HG03135 (cell line): ENCODE results near the gene SH2D4B.

Source experiments
- ATAC-seq: cut with Tn5 transposase; IDR thresholded peaks from one replicate; pipeline ENCODE4 v1.9.1; 2021; ENCODE audit warnings: mild to moderate bottlenecking, moderate library complexity; ENCODE audit not compliant: unreplicated experiment

SH2D4B gene

GRCh38 chr10:80622153-80622552 is 84.5 kb downstream of the SH2D4B start:
- no peak for ATAC-seq

DNA sequence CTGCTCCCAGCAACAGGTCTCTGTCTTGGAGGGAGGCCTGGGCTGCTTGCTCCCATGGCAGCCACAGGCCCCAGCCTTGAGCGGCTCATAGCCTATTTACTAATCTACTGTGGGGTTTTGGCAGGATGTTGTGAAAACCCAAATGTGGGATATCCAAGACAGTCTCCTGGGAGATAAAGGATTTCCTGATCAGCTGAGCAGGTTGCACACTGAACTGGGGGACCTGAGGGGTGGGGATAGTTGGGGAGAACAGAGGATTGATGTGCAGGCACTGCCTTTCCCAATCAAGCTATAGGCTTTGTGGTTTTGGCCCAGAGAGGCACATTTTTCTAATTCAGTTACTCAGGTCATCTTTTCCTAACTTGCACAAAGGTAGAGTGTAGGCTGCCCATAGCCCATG is 92.6 kb downstream of the SH2D4B start:
- ATAC-seq, result no peak

- ATAC-seq, result no peak
These were observed 95.0 kb downstream of the SH2D4B start for GRCh38 chr10:80632742-80633141.

- no peak for ATAC-seq
These were observed 95.7 kb downstream of the SH2D4B start for GRCh38 chr10:80633383-80633860.

- no peak for ATAC-seq
These were observed 96.2 kb downstream of the SH2D4B start for GRCh38 chr10:80633910-80634309.

- no peak for ATAC-seq
These were observed 105.0 kb downstream of the SH2D4B start for GRCh38 chr10:80642661-80643060.

- ATAC-seq, result no peak
These were observed 108.7 kb downstream of the SH2D4B start for GRCh38 chr10:80646366-80646765.

DNA sequence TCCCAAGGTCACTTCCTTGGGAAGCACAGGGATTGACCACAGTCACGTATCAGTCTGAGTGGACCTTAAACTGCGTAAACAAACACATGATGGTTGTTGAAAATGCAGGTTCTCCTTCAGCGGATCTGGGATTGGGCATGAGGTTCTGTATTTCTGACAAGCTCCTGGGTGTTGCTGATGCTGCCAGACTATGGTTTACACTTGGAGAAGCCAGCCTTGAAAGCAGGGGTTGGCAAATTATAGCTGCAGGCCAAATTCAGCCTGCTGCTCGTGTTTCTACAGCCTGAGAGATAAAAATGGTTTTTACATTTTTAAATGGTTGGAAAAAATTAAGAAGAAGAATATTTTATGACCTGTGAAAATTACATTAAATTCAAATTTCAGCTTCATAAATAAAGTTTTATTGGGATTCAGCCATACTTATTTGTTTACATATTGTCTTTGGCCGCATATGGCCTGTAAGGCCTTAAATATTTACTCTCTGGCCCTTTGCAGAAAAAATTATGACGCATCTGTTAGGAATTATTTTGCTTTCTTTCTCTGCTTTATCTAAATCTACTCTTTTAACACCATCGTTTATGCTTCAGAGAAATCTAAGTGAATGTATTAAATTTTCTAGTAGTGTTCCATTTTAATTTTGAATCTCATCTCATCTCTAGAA is 109.6 kb downstream of the SH2D4B start:
- ATAC-seq, result no peak

- ATAC-seq, result no peak
These were observed 110.4 kb downstream of the SH2D4B start for GRCh38 chr10:80648106-80648505.

- ATAC-seq, result no peak
These were observed 111.5 kb downstream of the SH2D4B start for GRCh38 chr10:80649183-80649582.

- ATAC-seq, result no peak
These were observed 118.2 kb downstream of the SH2D4B start for GRCh38 chr10:80655898-80656297.

DNA sequence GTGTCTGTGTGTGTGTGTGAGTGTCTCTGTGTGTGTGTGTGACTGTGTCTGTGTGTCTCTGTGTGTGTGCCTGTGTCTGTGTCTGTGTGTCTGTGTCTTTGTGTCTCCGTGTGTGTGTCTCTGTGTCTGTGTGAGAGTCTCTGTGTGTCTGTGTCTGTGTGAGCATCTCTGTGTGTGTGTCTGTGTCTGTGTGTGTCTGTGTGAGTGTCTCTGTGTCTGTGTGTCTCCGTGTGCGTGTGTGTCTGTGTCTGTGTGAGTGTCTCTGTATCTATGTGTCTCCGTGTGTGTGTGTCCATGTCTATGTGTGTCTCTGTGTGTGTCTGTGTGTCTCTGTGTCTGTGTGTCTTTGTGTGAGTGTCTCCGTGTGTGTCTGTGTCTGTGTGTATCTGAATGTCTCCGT is 120.4 kb downstream of the SH2D4B start:
- ATAC-seq, result no peak

GRCh38 chr10:80659289-80659688 is 121.6 kb downstream of the SH2D4B start:
- ATAC-seq, result no peak

- ATAC-seq, result no peak
These were observed 122.6 kb downstream of the SH2D4B start for GRCh38 chr10:80660266-80660665.

DNA sequence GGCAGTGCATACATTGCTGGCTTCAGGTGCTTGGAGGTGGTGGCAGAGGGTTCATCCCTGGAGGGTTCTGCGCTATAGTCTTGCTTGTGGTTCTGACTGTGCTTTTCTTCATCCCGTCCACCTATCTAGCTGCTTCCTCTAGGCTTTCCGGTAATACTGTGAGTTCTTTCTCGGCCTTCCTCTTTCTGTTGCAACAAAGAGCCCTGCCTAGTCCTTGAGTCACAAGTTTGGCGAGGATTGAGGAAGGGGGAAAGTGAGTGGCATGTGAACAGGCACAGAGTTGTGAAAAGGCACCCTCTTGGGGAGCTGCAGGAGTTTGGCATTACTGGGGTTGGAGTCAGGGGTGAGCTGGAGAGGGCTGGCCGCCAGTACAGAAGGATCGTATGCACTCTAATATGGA is 123.0 kb downstream of the SH2D4B start:
- no peak for ATAC-seq

GRCh38 chr10:80661526-80661925 is 123.8 kb downstream of the SH2D4B start:
- no peak for ATAC-seq

GRCh38 chr10:80662429-80663261 is 124.9 kb downstream of the SH2D4B start:
- ATAC-seq, result peak; percentile 63

DNA sequence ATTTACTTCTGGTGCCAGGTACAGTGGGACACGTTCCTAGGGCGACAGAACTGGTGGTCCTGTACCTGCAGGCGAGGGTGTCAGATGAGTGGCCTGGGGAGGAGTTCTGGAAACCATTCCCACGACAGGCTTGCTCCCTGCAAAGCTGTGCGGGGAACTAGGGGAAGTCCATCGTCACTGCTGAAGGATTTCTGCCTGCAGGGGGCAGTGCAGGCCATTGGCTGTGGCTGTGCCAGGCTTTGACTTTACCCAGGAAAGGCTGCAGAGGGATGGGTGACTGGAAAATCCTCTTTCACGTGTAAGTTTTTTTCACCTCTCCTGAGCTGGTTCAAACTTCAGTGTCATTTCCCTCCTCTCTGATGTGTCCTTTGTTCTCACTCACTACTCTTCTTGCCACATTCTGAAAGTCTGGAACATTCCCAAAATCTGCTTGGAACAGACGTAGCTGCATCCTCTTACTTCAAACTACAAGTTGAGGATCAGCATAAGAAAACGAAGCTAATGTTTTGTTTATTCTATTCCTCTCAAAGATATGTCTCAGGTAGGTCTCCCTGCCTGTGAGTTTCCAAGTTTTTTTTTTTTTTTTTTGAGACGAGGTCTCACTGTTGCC is 126.5 kb downstream of the SH2D4B start:
- ATAC-seq, result peak; percentile 63

- ATAC-seq, result no peak
These were observed 131.8 kb downstream of the SH2D4B start for GRCh38 chr10:80669485-80669884.

GRCh38 chr10:80670774-80671173 is 133.1 kb downstream of the SH2D4B start:
- ATAC-seq, result no peak

- no peak for ATAC-seq
These were observed 134.1 kb downstream of the SH2D4B start for GRCh38 chr10:80671847-80672246.

- ATAC-seq, result no peak
These were observed 134.9 kb downstream of the SH2D4B start for GRCh38 chr10:80672613-80673012.
